Osteocyte (in vitro differentiated cells): ENCODE data around the gene RHOD. TPM values are rescaled to one million over a fixed set of nuclear protein-coding genes. Genes with fewer than 3 reads are reported as not detected.

Source experiments
- DNase-seq: peaks from one replicate; pipeline ENCODE4 v3.0.0; 2021; ENCODE audit warnings: mixed read lengths; ENCODE audit not compliant: unreplicated experiment; ENCODE audit errors: extremely low spot score
- H3K27ac Mint-ChIP-seq: one replicate; pipeline ENCODE4 v1.8.0; 2021; ENCODE audit warnings: mild to moderate bottlenecking, mixed read lengths; ENCODE audit not compliant: unreplicated experiment
- H3K27me3 Mint-ChIP-seq: one replicate; pipeline ENCODE4 v1.8.0; 2021; ENCODE audit warnings: mixed read lengths; ENCODE audit not compliant: unreplicated experiment
- H3K36me3 Mint-ChIP-seq: one replicate; pipeline ENCODE4 v1.8.0; 2021; ENCODE audit warnings: mixed read lengths; ENCODE audit not compliant: unreplicated experiment
- H3K4me1 Mint-ChIP-seq: one replicate; pipeline ENCODE4 v1.8.0; 2021; ENCODE audit warnings: mixed read lengths; ENCODE audit not compliant: unreplicated experiment
- H3K4me3 Mint-ChIP-seq: one replicate; pipeline ENCODE4 v1.8.0; 2021; ENCODE audit warnings: mild to moderate bottlenecking, moderate library complexity, mixed read lengths; ENCODE audit not compliant: unreplicated experiment
- H3K9me3 Mint-ChIP-seq: one replicate; pipeline ENCODE4 v1.8.0; 2021; ENCODE audit warnings: mixed read lengths; ENCODE audit not compliant: unreplicated experiment
- CTCF ChIP-seq: fragments of 200-600 bp; sonication (generic); IDR thresholded peaks from 2 replicates; pipeline ENCODE4 v1.5.0; 2021; ENCODE audit warnings: antibody characterized with exemption, mild to moderate bottlenecking, moderate library complexity
- total RNA-seq: library from RNA; stranded (reverse); gene quantifications from 2 replicates; pipeline ENCODE4 v1.2.1, GENCODE V29; 2021

The RHOD gene
- total RNA-seq, 1 donor from 2014 or later, result 9.4 TPM

GRCh38 chr11:67026941-67027340, 29.7 kb upstream of the RHOD start:
- H3K4me3 Mint-ChIP-seq, result no peak overlapping the region
- no peak overlapping the region for H3K27ac Mint-ChIP-seq
- no peak for DNase-seq
- TF ChIP-seq CTCF, result no peak
- H3K9me3 Mint-ChIP-seq, result no peaks in the 10 kb centered on the region
- H3K27me3 Mint-ChIP-seq, result no peaks in the 10 kb centered on the region
- no peaks in the 10 kb centered on the region for H3K36me3 Mint-ChIP-seq
- peaks cover 44% of the 10 kb centered on the region for H3K4me1 Mint-ChIP-seq

DNA sequence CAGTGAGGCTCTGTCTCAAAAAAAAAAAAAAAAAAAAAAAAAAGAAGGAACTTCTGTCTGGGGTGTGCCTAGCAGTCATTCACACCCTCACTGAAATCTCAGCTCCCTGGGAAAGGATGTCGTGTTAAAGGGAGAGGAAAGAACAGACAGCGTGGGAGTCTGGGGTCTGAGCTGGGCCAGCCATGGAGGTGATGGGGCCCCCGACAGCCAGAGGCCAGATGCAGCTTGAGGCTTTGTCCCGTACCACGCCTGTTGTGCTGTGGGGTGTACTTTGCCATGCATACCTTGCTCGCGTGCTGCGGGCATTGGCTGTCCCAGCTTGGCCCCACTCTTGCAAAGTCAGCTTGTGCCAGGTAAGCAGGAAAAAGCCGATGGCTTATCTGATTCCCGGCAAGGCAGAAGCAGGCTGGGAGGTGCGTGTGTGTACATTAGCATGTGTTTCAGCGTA, 29.1 kb upstream of the RHOD start:
- Mint-ChIP-seq H3K27ac (no peak overlapping the region), H3K4me1 (peaks cover 44% of the 10 kb centered on the region), H3K27me3 (no peaks in the 10 kb centered on the region), H3K36me3 (no peaks in the 10 kb centered on the region), H3K9me3 (no peaks in the 10 kb centered on the region), H3K4me3 (no peak overlapping the region)
- no peak for DNase-seq
- no peak for TF ChIP-seq CTCF

GRCh38 chr11:67027943-67028542, 28.6 kb upstream of the RHOD start:
- H3K9me3 Mint-ChIP-seq, result no peaks in the 10 kb centered on the region
- H3K4me1 Mint-ChIP-seq, result peaks cover 43% of the 10 kb centered on the region
- no peak overlapping the region for H3K4me3 Mint-ChIP-seq
- DNase-seq, result no peak
- H3K36me3 Mint-ChIP-seq, result no peaks in the 10 kb centered on the region
- H3K27me3 Mint-ChIP-seq, result no peaks in the 10 kb centered on the region
- H3K27ac Mint-ChIP-seq, result no peak overlapping the region
- no peak for TF ChIP-seq CTCF

GRCh38 chr11:67029146-67029545, 27.5 kb upstream of the RHOD start:
- DNase-seq, result no peak
- Mint-ChIP-seq H3K36me3 (no peaks in the 10 kb centered on the region), H3K9me3 (no peaks in the 10 kb centered on the region), H3K27me3 (no peaks in the 10 kb centered on the region), H3K4me1 (peaks cover 52% of the 10 kb centered on the region), H3K4me3 (no peak overlapping the region), H3K27ac (no peak overlapping the region)
- TF ChIP-seq CTCF, result no peak

DNA sequence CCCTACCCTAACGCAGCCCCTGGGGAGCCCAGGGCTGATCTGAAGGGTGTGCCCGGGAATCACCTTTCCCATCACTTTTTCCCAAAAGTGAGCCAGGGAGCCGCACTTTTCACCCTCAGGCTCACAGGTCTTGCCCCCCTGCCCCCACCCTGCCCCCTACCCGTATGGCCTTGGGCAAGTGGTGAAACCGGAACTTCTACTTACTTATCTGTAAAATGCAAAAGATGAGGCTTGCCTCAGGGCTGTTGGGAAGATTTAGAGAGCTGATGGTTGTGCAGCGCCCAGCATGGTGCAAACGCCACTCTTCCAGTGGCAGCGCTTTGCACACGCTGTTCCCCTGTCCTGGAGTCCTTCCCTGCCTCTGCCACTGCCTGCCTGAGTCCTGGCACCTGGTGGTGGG, 25.7 kb upstream of the RHOD start:
- no peaks in the 10 kb centered on the region for H3K27me3 Mint-ChIP-seq
- TF ChIP-seq CTCF, result no peak
- H3K4me3 Mint-ChIP-seq, result no peak overlapping the region
- H3K9me3 Mint-ChIP-seq, result no peaks in the 10 kb centered on the region
- DNase-seq, result no peak
- no peak overlapping the region for H3K27ac Mint-ChIP-seq
- peaks cover 62% of the 10 kb centered on the region for H3K4me1 Mint-ChIP-seq
- no peaks in the 10 kb centered on the region for H3K36me3 Mint-ChIP-seq
